Endodermal cell (in vitro differentiated cells): ENCODE results near the gene BCLAF1. TPM values are rescaled to one million over a fixed set of nuclear protein-coding genes. Genes with fewer than 3 reads are reported as not detected.

Experiments used
- DNase-seq: peaks from one replicate; pipeline ENCODE4 v3.0.0-alpha.2; 2017
- H3K27ac ChIP-seq: 2 replicates; pipeline ENCODE4 v1.5.1; 2013; ENCODE audit warnings: mild to moderate bottlenecking, low read depth, low read length, moderate library complexity
- H3K27me3 ChIP-seq: 2 replicates; pipeline ENCODE4 v1.6.1; 2013; ENCODE audit warnings: mild to moderate bottlenecking, low read length, moderate library complexity; ENCODE audit not compliant: insufficient read depth, control insufficient read depth, poor library complexity, severe bottlenecking
- H3K36me3 ChIP-seq: 2 replicates; pipeline ENCODE4 v1.7.0; 2013; ENCODE audit warnings: mild to moderate bottlenecking, low read length, moderate library complexity; ENCODE audit not compliant: control insufficient read depth, insufficient read depth
- H3K4me1 ChIP-seq: one replicate; pipeline ENCODE4 v1.7.0; 2013; ENCODE audit warnings: low read length; ENCODE audit not compliant: control insufficient read depth, insufficient read depth
- H3K4me3 ChIP-seq: 2 replicates; pipeline ENCODE4 v1.5.1; 2013; ENCODE audit warnings: mild to moderate bottlenecking, low read length, moderate library complexity
- H3K9ac ChIP-seq: 2 replicates; pipeline ENCODE4 v1.6.1; 2013; ENCODE audit warnings: mild to moderate bottlenecking, low read length, moderate library complexity; ENCODE audit not compliant: poor library complexity, severe bottlenecking; ENCODE audit errors: extremely low read depth
- H3K9me3 ChIP-seq: 2 replicates; pipeline ENCODE4 v1.6.1; 2013; ENCODE audit warnings: mild to moderate bottlenecking, low read length, moderate library complexity; ENCODE audit not compliant: control insufficient read depth
- H3K27ac Mint-ChIP-seq: 2 replicates; pipeline ENCODE4 v1.8.0; 2020; ENCODE audit warnings: mixed read lengths
- H3K27me3 Mint-ChIP-seq: 2 replicates; pipeline ENCODE4 v1.8.0; 2021; ENCODE audit warnings: mild to moderate bottlenecking, mixed read lengths; ENCODE audit not compliant: insufficient read depth
- H3K36me3 Mint-ChIP-seq: 2 replicates; pipeline ENCODE4 v1.8.0; 2020; ENCODE audit warnings: low read depth, mixed read lengths
- H3K4me1 Mint-ChIP-seq: 2 replicates; pipeline ENCODE4 v1.8.0; 2020; ENCODE audit warnings: mixed read lengths
- H3K4me3 Mint-ChIP-seq: 2 replicates; pipeline ENCODE4 v1.8.0; 2020; ENCODE audit warnings: mild to moderate bottlenecking, moderate library complexity, mixed read lengths
- H3K9me3 Mint-ChIP-seq: 2 replicates; pipeline ENCODE4 v1.8.0; 2020; ENCODE audit warnings: mild to moderate bottlenecking, mixed read lengths
- CTCF ChIP-seq: fragments of 200-600 bp; sonication (generic); conservative IDR thresholded peaks from 2 replicates; pipeline ENCODE4 v1.5.0; 2021; ENCODE audit warnings: antibody characterized with exemption, mild to moderate bottlenecking
- WGBS, 2 experiments: methylation state at CpG; one replicate each; pipeline versions ENCODE4 v1.1.5 to v1.1.7; 2013; ENCODE audit warnings: missing lambda C conversion rate in 2 of 2, mixed read lengths in 1 of 2; ENCODE audit not compliant: insufficient coverage in 1 of 2, insufficient read length in 1 of 2; 5-methylcytosine and 5-hydroxymethylcytosine counted together
- total RNA-seq, 2 donors: library from RNA; stranded (reverse); fragmentation: NEBNext Ultra II Directional in 1 of 2; extraction: Animal tissue kit (Norgen Biotek cat#: 25700) in 1 of 2; gene quantifications; 2 replicates in 1 of 2; 3 replicates in 1 of 2; pipeline ENCODE4 v1.2.1, GENCODE V29; 2021

The BCLAF1 gene
- total RNA-seq, 2 donors from 2014 or later, result 130 to 194 TPM

GRCh38 chr6:136249336-136249735 is 40.3 kb downstream of the BCLAF1 start:
- TF ChIP-seq CTCF, result no peak
- 34 to 57% methylated on average over 3 to 5 of the region's 6 CpGs for WGBS, 2 experiments
- no peaks in the 10 kb centered on the region for H3K4me1 ChIP-seq
- H3K9me3 Mint-ChIP-seq, result no peaks in the 10 kb centered on the region
- H3K36me3 ChIP-seq, result no peaks in the 10 kb centered on the region
- H3K4me3 Mint-ChIP-seq, result peak overlapping the region; percentile 96
- H3K4me3 ChIP-seq, result peak overlapping the region; percentile 95
- peaks cover 18% of the 10 kb centered on the region for H3K4me1 Mint-ChIP-seq
- H3K36me3 Mint-ChIP-seq, result peaks cover 4% of the 10 kb centered on the region
- H3K27me3 Mint-ChIP-seq, result no peaks in the 10 kb centered on the region
- DNase-seq, result no peak
- no peaks in the 10 kb centered on the region for H3K27me3 ChIP-seq
- no peaks in the 10 kb centered on the region for H3K9me3 ChIP-seq
- peak overlapping the region; percentile 95 for H3K27ac Mint-ChIP-seq
- H3K9ac ChIP-seq, result peak overlapping the region; percentile 68
- H3K27ac ChIP-seq, result no peak overlapping the region

GRCh38 chr6:136244061-136244616 is 45.5 kb downstream of the BCLAF1 start:
- no peak for DNase-seq
- no peaks in the 10 kb centered on the region for H3K4me1 ChIP-seq
- Mint-ChIP-seq H3K4me1 (peaks cover 5% of the 10 kb centered on the region), H3K4me3 (no peak overlapping the region), H3K27ac (no peak overlapping the region), H3K36me3 (peaks cover 24% of the 10 kb centered on the region), H3K9me3 (no peaks in the 10 kb centered on the region), H3K27me3 (no peaks in the 10 kb centered on the region)
- TF ChIP-seq CTCF, result no peak
- H3K9me3 ChIP-seq, result no peaks in the 10 kb centered on the region
- H3K36me3 ChIP-seq, result peaks cover 17% of the 10 kb centered on the region
- no peak overlapping the region for H3K27ac ChIP-seq
- no peaks in the 10 kb centered on the region for H3K27me3 ChIP-seq
- H3K9ac ChIP-seq, result no peak overlapping the region
- WGBS, 2 experiments, result 95% methylated on average over 5 of the region's 5 CpGs
- no peak overlapping the region for H3K4me3 ChIP-seq

- H3K9ac ChIP-seq, result no peak overlapping the region
- Mint-ChIP-seq H3K36me3 (peaks cover 24% of the 10 kb centered on the region), H3K27ac (no peak overlapping the region), H3K27me3 (no peaks in the 10 kb centered on the region), H3K4me3 (no peak overlapping the region), H3K4me1 (peaks cover 9% of the 10 kb centered on the region), H3K9me3 (no peaks in the 10 kb centered on the region)
- 89 to 95% methylated on average over 3 to 9 of the region's 9 CpGs for WGBS, 2 experiments
- peaks cover 3% of the 10 kb centered on the region for H3K4me1 ChIP-seq
- peak; percentile 54 for DNase-seq
- peaks cover 15% of the 10 kb centered on the region for H3K36me3 ChIP-seq
- no peak for TF ChIP-seq CTCF
- no peaks in the 10 kb centered on the region for H3K9me3 ChIP-seq
- H3K4me3 ChIP-seq, result no peak overlapping the region
- no peak overlapping the region for H3K27ac ChIP-seq
- no peaks in the 10 kb centered on the region for H3K27me3 ChIP-seq
Observed at GRCh38 chr6:136236466-136237293, 53.0 kb downstream of the BCLAF1 start.
